Right lobe of liver (tissue), 6 donors: Measurements from ENCODE around the gene STX1A. TPM values are rescaled to one million over a fixed set of nuclear protein-coding genes. Genes with fewer than 3 reads are reported as not detected.
"Not testable (repeated sequence)": the region's sequence is repeated elsewhere in the genome, so short reads cannot be mapped to it uniquely, and the experiment has no call there.

Experiments
- ATAC-seq, 4 donors: fragments of 200-7000 bp; cut with Tn5 transposase; one replicate each; pipeline ENCODE4 v1.9.1; 2020; ENCODE audit warnings: mild to moderate bottlenecking in 4 of 4, moderate library complexity in 4 of 4
- DNase-seq, 3 donors: peaks; one replicate each; pipeline ENCODE4 v3.0.0-alpha.2; 2020
- H3K27ac ChIP-seq, 3 donors: fragments of 200-600 bp; one replicate each; pipeline ENCODE4 v1.8.0; 2022
- H3K27me3 ChIP-seq, 2 donors: fragments of 200-600 bp; one replicate each; pipeline ENCODE4 v1.8.0; 2022
- H3K36me3 ChIP-seq, 4 donors: fragments of 200-600 bp; sonication (generic) in 1 of 4; one replicate each; pipeline versions ENCODE4 v1.5.1 to v1.8.0; 2017 to 2022; ENCODE audit warnings: control low read depth in 1 of 4
- H3K4me1 ChIP-seq, 4 donors: fragments of 200-600 bp; sonication (generic) in 1 of 4; one replicate each; pipeline versions ENCODE4 v1.5.1 to v1.8.0; 2017 to 2022; ENCODE audit warnings: control low read depth in 1 of 4
- H3K4me3 ChIP-seq, 3 donors: fragments of 200-600 bp; one replicate each; pipeline ENCODE4 v1.8.0; 2022
- H3K9me3 ChIP-seq, 4 donors: fragments of 200-600 bp; sonication (generic) in 1 of 4; one replicate each; pipeline versions ENCODE4 v1.5.1 to v1.8.0; 2017 to 2022; ENCODE audit warnings: control low read depth in 1 of 4
- CTCF ChIP-seq, 4 donors: fragments of 200-600 bp in 3 of 4; fragments of 450-650 bp in 1 of 4; IDR thresholded peaks; one replicate each; pipeline versions ENCODE4 v1.5.1 to v1.8.0; 2016 to 2022; ENCODE audit warnings: antibody characterized with exemption in 4 of 4, mild to moderate bottlenecking in 2 of 4
- POLR2A ChIP-seq: fragments of 450-650 bp; IDR thresholded peaks from one replicate; pipeline ENCODE4 v1.6.1; 2017; ENCODE audit warnings: antibody characterized with exemption, mild to moderate bottlenecking
- WGBS: methylation state at CpG from one replicate; pipeline ENCODE4 v1.1.6; 2018; ENCODE audit warnings: low coverage, low lambda C conversion rate; ENCODE audit not compliant: insufficient coverage; ENCODE audit errors: missing lambda C conversion rate; 5-methylcytosine and 5-hydroxymethylcytosine counted together
- intact Hi-C, 2 donors: fragments of 100-400 bp; cut with DNase I; formaldehyde crosslinking; loops; one replicate each; pipeline versions ENCODE4 v1.11.2 to v1.14.1; 2022
- microRNA counts: library from miRNA; unstranded; fragments of <30 nt; microRNA quantifications from one replicate; lab custom pipeline; 2016
- microRNA-seq, 2 donors: library from miRNA; unstranded; fragments of <30 nt; microRNA quantifications; one replicate each; pipeline ENCODE4, GENCODE V29; 2019 to 2020
- small RNA-seq, 2 experiments: library from RNA; depleted of rRNA; stranded (forward); fragments of <200 nt; gene quantifications; one replicate each; pipeline ENCODE3, GENCODE V24; 2016
- total RNA-seq, 6 experiments: library from RNA; depleted of rRNA in 2 of 6; stranded (reverse); fragments of >200 nt in 2 of 6; fragmentation: NEBNext Ultra II Directional in 3 of 6; extraction: Animal tissue kit (Norgen Biotek cat#: 25700) in 3 of 6; gene quantifications; one replicate each; pipeline versions ENCODE4 v1.1.0 to v1.2.4, GENCODE V29; 2016 to 2023
- donor health status: DM: no; HTN: yes; CAD: no.
- donor health status: DM: no; HTN: no; CAD: no.
- donor health status: DM: no; HTN: no; CAD: no.
- donor health status: DM: no; HTN: yes; CAD: no.
- donor health status: DM: no; HTN: yes; CAD: no.

Gene STX1A
- total RNA-seq, 6 experiments from 2014 or later = 1.4 to 2.8 (median 1.9) TPM

GRCh38 chr7:73659983-73660382 is 59.5 kb downstream of the STX1A start:
- DNase-seq (no peak), ATAC-seq (no peak)
- Histone ChIP-seq H3K4me1 (no peaks in the 10 kb centered on the region), H3K4me3 (no peak overlapping the region), H3K36me3 (no peaks in the 10 kb centered on the region), H3K27ac (no peak overlapping the region), H3K27me3 (no peaks in the 10 kb centered on the region), H3K9me3 (no peaks in the 10 kb centered on the region)
- TF ChIP-seq POLR2A = no peak
- TF ChIP-seq CTCF (IDR thresholded peaks at IDR 0.05) = no peak
- WGBS = 60% methylated on average over 6 of the region's 8 CpGs
- intact Hi-C loops = loop anchor here in 1 of 2 donors (5.0 kb wide), 1 partner anchor 48 kb away; no protein-coding TSS in a partner anchor

- H3K9me3 ChIP-seq, ATAC-seq, intact Hi-C loops, H3K27ac ChIP-seq, DNase-seq, H3K27me3 ChIP-seq, H3K4me3 ChIP-seq, H3K4me1 ChIP-seq, H3K36me3 ChIP-seq: not testable (repeated sequence)
- WGBS = 73% methylated on average over 2 of the region's 4 CpGs
Observed at GRCh38 chr7:73655309-73655708, 64.2 kb downstream of the STX1A start.

- H3K4me1 ChIP-seq = peaks cover 0 to 2% (median 0%) of the 10 kb centered on the region in 4 donors
- intact Hi-C loops = no loop called here
- TF ChIP-seq CTCF (IDR thresholded peaks at IDR 0.05) (no peak), POLR2A (no peak)
- DNase-seq (peak in 2 of 3 donors; percentile 72 to 85), ATAC-seq (peak; percentile 50 to 84 (median 72))
- H3K27me3 ChIP-seq = no peaks in the 10 kb centered on the region
- no peak overlapping the region for H3K4me3 ChIP-seq
- H3K36me3 ChIP-seq = no peaks in the 10 kb centered on the region
- peak overlapping the region in 2 of 3 donors; percentile 11 to 27 for H3K27ac ChIP-seq
- no peaks in the 10 kb centered on the region for H3K9me3 ChIP-seq
- whole genome bisulfite sequencing = 35% methylated on average over 11 of the region's 11 CpGs
Observed at GRCh38 chr7:73652541-73652949, 66.9 kb downstream of the STX1A start.

GRCh38 chr7:73650524-73650923 is 68.9 kb downstream of the STX1A start:
- H3K27me3 ChIP-seq = no peaks in the 10 kb centered on the region

GRCh38 chr7:73649576-73649975 is 69.9 kb downstream of the STX1A start:
- H3K27me3 ChIP-seq = no peaks in the 10 kb centered on the region
- H3K4me3 ChIP-seq = no peak overlapping the region
- WGBS = 23% methylated on average over 6 of the region's 9 CpGs
- no peaks in the 10 kb centered on the region for H3K36me3 ChIP-seq
- TF ChIP-seq POLR2A (no peak), CTCF (IDR thresholded peaks at IDR 0.05) (no peak)
- peaks cover 0 to 9% (median 3%) of the 10 kb centered on the region in 4 donors for H3K4me1 ChIP-seq
- no peak overlapping the region for H3K27ac ChIP-seq
- intact Hi-C loops = no loop called here
- H3K9me3 ChIP-seq = no peaks in the 10 kb centered on the region
- ATAC-seq (no peak), DNase-seq (no peak)

More at GRCh38 chr7:73650524-73650923, 68.9 kb downstream of the STX1A start:
- DNase-seq (no peak), ATAC-seq (no peak)
- no peak overlapping the region for H3K27ac ChIP-seq
- no peaks in the 10 kb centered on the region for H3K36me3 ChIP-seq
- WGBS = no CpG with 5 or more reads among the region's 5 CpGs
- H3K4me3 ChIP-seq = no peak overlapping the region
- intact Hi-C loops = no loop called here
- peaks cover 0 to 9% (median 2%) of the 10 kb centered on the region in 4 donors for H3K4me1 ChIP-seq
- no peaks in the 10 kb centered on the region for H3K9me3 ChIP-seq
- TF ChIP-seq POLR2A (no peak), CTCF (IDR thresholded peaks at IDR 0.05) (no peak)

MicroRNAs within 50 kb of the gene (microRNA counts, 767-probe panel; counts per million panel counts)
- 237 counts per million for microRNA hsa-miR-4284 (lab: Ali Mortazavi, UCI)

Small RNAs within 50 kb of the gene (microRNA-seq; reads per million reads assigned to microRNA genes)
- gene MIR4284 = 0 reads per million in 2 donors

Small RNAs within 50 kb of the gene (small RNA-seq; reads per million reads assigned to genes)
- gene MIR4284 (0 reads per million in 2 experiments), gene RN7SL265P (0 reads per million in 2 experiments)

Other genes with a start within 250 kb of the STX1A start
- gene BAZ1B, start 197.4 kb downstream of the STX1A start, total RNA-seq = 10 to 100 TPM; 19.3 to 26.2 (median 25.0) TPM
- 10 to 100 TPM; 19.3 to 45.6 (median 21.3) TPM for gene BCL7B, start 162.0 kb downstream of the STX1A start, total RNA-seq
- gene TBL2, start 141.1 kb downstream of the STX1A start, total RNA-seq = 10 to 100 TPM; 12.3 to 31.1 (median 16.6) TPM
- 100 to 1,000 TPM in 5 of 6 experiments, 10 to 100 TPM in 1; 53.5 to 552 (median 225) TPM for gene MLXIPL, start 95.1 kb downstream of the STX1A start, total RNA-seq
- gene VPS37D, start 51.8 kb downstream of the STX1A start, total RNA-seq = 1 to 10 TPM; 1.2 to 3.0 (median 2.2) TPM
- gene DNAJC30, start 36.2 kb downstream of the STX1A start, total RNA-seq = 1 to 10 TPM; 5.4 to 8.8 (median 7.0) TPM
- gene BUD23, start 36.1 kb downstream of the STX1A start, total RNA-seq = 10 to 100 TPM; 24.1 to 35.0 (median 29.2) TPM
- gene ABHD11, start 19.1 kb upstream of the STX1A start, total RNA-seq = 1 to 10 TPM; 5.6 to 8.4 (median 7.0) TPM
- 10 to 100 TPM; 16.1 to 37.3 (median 19.9) TPM for gene CLDN3, start 50.6 kb upstream of the STX1A start, total RNA-seq
- 1 to 10 TPM in 5 of 6 experiments, under 1 TPM in 1; 0.56 to 3.9 (median 1.3) TPM for gene CLDN4, start 111.3 kb upstream of the STX1A start, total RNA-seq
- gene METTL27, start 122.8 kb upstream of the STX1A start, total RNA-seq = 1 to 10 TPM in 3 of 6 experiments, under 1 TPM in 3; 0.49 to 1.4 (median 1.0) TPM
- gene TMEM270, start 141.5 kb upstream of the STX1A start, total RNA-seq = not detected